GM18526 (cell line): ENCODE measurements around the gene CTIF.

Experiments
- POLR2A ChIP-seq: IDR thresholded peaks from 3 replicates; pipeline ENCODE4 v1.6.1; 2011; ENCODE audit not compliant: insufficient read length; ENCODE audit errors: extremely low read depth

CTIF gene

DNA sequence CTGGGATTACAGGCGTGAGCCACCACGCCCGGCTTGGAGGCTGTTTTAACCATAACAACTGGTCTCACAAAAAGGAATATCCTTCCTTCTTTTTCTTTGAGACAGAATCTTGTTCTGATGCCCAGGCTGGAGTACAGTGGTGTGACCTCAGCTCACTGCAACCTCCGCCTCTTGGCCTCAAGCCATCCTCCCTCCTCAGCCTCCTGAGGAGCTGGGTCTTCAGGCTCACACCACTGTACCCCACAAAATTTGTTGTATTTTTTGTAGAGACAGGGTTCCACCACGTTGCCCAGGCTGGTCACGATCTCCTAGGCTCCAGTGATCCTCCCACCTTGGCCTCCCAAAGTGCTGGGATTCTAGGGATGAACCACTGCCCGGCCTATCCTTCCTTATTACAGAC is 21.7 kb downstream of the CTIF start:
- no peak for TF ChIP-seq POLR2A

- no peak for TF ChIP-seq POLR2A
Measured at GRCh38 chr18:48562075-48562474, 23.2 kb downstream of the CTIF start.

DNA sequence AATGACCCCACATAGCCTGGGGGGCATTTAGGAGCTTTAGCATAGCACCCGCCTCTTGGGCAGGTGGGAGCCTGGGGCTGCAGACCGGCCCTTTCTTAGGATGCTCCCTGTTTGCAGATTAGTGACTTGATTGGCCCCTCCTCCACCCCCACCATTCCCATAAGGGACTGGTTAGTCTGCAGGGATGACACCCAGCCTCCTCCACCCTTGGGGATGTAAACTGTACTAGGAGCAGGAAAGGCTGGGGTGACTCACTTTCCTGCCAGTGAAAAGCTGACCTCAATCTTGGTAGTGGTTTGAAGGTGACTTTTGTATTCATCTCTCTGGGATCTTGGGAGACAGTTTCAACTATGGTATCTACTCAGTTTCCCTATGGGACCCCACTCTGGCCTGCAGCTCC is 24.2 kb downstream of the CTIF start:
- TF ChIP-seq POLR2A = no peak

GRCh38 chr18:48564139-48564538 is 25.3 kb downstream of the CTIF start:
- TF ChIP-seq POLR2A = no peak

- TF ChIP-seq POLR2A = no peak
Measured at GRCh38 chr18:48565105-48565504, 26.3 kb downstream of the CTIF start.

DNA sequence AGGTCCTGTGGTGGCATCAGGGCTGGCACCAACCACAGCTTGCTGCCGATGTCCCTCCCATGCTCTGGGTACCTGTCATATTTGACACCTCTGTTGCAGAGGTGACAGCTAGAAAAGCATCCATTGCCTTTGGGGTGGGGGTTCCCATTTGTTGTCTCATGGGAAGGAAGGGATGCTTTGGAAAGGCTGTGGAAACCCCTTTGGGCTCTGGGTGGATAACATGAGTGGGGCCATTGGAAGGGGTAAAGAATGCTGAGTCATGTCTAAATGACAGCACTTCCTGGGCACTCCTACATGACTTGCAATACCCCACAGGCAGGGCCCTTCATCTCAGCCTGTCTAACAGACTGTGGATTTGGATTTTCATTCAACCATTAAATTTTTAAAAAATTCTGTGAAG is 27.8 kb downstream of the CTIF start:
- TF ChIP-seq POLR2A = no peak

DNA sequence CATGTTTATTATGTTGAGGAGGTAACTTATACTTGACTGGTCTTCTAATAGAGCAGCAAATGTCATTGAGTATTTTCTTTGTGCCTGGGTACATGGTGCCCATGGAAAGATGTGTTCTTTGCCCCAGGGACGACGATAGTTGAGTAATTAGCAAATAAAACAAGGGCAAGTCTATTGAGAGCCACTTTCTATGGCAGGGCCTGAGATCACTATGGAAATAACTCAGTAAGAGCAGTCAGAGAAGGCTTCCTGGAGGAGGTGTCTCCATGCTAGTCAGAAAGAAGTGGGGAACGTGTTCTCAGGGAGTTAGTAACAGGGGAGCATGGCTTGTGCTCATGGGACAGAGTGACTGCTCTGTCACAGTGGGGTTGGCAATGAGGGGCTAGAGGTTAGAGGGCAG is 28.6 kb downstream of the CTIF start:
- TF ChIP-seq POLR2A = no peak

GRCh38 chr18:48569139-48569914 is 30.5 kb downstream of the CTIF start:
- no peak for TF ChIP-seq POLR2A

DNA sequence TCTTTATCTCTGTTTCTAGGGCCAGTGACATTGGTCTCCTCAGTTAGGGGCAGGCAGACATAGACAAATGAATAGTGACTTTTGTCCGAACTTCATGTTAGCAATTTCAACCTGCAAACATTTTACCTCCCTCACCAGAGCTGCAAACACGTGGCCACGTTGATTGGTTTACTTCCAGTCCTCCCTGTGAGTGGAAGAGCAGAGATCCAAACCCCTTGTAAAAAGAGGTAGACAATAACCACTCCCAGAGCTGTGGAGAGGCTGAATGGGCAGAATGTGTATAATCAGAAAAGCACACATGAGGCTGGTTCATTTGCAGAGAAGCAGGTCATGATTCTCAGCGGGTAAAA is 31.1 kb downstream of the CTIF start:
- no peak for TF ChIP-seq POLR2A

DNA sequence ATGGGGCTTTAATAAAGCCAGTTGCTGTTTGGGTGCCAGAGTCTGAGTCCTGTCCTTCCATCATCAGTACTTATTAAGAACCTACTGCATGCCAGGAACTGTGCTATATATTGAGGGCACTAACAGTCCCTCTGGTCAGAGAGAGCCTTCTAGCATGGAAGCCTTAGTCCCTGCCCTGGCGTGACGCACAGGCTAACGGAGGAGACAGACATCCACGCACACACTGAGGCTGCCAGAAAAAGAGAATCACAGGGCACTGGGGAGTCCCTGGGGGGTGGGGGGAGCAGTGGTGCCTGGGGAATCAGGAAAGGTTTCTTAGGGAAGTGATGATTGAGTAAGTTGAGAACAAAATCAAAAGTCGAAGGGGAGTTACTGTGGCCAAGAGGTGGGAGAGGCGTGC is 31.5 kb downstream of the CTIF start:
- TF ChIP-seq POLR2A = no peak

DNA sequence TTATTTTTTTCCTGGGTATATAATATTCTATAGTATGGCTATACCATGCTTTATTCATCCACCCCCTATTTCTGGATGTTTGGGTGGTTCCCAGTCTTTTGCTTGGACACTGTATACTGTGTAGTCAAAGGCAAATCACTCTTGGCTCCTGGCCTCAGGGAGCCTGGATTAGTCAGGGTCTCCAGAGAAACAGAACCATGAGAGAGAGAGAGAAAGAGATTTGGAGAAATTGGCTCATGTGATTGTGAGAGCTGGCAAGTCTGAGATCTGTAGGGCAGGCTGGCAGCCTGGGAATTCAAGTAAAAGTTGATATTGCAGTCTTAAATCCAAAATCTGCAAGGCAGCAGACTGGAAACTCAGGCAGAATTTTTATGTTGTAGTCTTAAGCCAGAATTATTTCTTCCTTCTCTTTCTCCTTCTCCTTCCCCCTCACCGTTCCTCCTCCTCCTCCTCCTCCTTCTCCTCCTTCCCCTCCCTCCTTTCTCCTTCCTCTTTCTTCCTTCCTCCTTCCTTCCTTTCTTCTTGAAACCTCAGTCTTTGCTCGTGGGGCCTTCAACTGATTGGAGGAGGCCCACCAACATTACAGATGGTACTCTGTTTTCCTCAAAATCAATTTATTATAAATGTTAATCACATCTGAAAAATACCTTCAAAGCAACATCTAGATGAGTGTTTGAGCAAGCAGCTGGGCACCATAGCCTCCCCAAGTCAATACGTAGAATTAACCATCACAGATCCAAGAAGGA is 33.0 kb downstream of the CTIF start:
- no peak for TF ChIP-seq POLR2A

GRCh38 chr18:48572402-48573126 is 33.7 kb downstream of the CTIF start:
- no peak for TF ChIP-seq POLR2A

- no peak for TF ChIP-seq POLR2A
Measured at GRCh38 chr18:48573632-48574283, 34.9 kb downstream of the CTIF start.

- TF ChIP-seq POLR2A = no peak
Measured at GRCh38 chr18:48574667-48575300, 36.0 kb downstream of the CTIF start.

GRCh38 chr18:48575301-48575657 is 36.4 kb downstream of the CTIF start:
- TF ChIP-seq POLR2A = no peak
